SK-N-SH treated with all-trans-retinoic acid at 6 μM for 48 hours (cell line): ENCODE results near the gene DLG2.

Source experiments
- BACH2 ChIP-seq: fragments of 250-450 bp; sonication (Bioruptor Pico); IDR thresholded peaks from 2 replicates; pipeline ENCODE4 v1.9.0; 2021; ENCODE audit warnings: mild to moderate bottlenecking, borderline replicate concordance
- ISL1 ChIP-seq: fragments of 250-450 bp; sonication (Bioruptor Pico); IDR thresholded peaks from 2 replicates; pipeline ENCODE4 v2.1.2; 2022; ENCODE audit warnings: mild to moderate bottlenecking, moderate library complexity
- SNAI2 ChIP-seq: fragments of 250-450 bp; sonication (Bioruptor Pico); IDR thresholded peaks from 2 replicates; pipeline ENCODE4 v1.5.0; 2020; ENCODE audit warnings: mild to moderate bottlenecking, moderate library complexity
- TF ChIP-seq, protein P1 (sequence below): fragments of 250-450 bp; sonication (Bioruptor Pico); IDR thresholded peaks from 2 replicates; pipeline ENCODE4 v1.5.0; 2020; ENCODE audit warnings: mild to moderate bottlenecking, moderate library complexity
- TF ChIP-seq, protein P2 (sequence below): fragments of 250-450 bp; sonication (Bioruptor Pico); IDR thresholded peaks from 2 replicates; pipeline ENCODE4 v1.8.0; 2021; ENCODE audit warnings: low read depth, mild to moderate bottlenecking, moderate library complexity, borderline replicate concordance
- TF ChIP-seq, protein P3 (sequence below): fragments of 250-450 bp; sonication (Bioruptor Pico); IDR thresholded peaks from 2 replicates; pipeline ENCODE4 v1.8.0; 2020; ENCODE audit warnings: mild to moderate bottlenecking, moderate library complexity, borderline replicate concordance

DNA sequence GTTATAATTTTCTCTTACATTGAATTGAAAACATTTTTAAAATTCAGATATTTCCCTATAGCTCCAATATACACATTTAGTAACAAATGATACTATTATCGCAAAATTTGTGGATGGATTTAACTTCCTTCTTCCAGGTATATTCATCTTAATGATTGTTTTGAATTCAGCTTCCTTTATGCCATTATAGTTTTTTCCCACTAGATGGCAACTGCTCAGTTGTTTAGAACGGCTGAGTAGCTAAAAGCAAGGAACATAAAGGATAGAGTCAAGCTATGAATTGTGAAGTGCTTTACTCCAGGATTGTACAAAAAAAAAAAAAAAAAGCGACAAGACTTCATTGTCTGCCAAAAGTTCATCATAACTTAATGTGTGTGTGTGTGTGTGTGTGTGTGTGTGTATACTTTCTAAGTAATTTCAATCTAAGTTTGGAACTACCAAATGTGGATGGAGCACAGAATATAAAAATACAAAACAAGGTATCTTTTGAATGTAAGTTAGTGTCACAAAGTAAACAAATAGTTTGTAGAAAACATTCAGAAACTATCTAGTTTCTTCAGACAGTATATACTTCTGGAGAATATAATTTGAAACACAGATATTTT lies 846.4 kb downstream of the DLG2 start:
- TF ChIP-seq, protein P1, sequence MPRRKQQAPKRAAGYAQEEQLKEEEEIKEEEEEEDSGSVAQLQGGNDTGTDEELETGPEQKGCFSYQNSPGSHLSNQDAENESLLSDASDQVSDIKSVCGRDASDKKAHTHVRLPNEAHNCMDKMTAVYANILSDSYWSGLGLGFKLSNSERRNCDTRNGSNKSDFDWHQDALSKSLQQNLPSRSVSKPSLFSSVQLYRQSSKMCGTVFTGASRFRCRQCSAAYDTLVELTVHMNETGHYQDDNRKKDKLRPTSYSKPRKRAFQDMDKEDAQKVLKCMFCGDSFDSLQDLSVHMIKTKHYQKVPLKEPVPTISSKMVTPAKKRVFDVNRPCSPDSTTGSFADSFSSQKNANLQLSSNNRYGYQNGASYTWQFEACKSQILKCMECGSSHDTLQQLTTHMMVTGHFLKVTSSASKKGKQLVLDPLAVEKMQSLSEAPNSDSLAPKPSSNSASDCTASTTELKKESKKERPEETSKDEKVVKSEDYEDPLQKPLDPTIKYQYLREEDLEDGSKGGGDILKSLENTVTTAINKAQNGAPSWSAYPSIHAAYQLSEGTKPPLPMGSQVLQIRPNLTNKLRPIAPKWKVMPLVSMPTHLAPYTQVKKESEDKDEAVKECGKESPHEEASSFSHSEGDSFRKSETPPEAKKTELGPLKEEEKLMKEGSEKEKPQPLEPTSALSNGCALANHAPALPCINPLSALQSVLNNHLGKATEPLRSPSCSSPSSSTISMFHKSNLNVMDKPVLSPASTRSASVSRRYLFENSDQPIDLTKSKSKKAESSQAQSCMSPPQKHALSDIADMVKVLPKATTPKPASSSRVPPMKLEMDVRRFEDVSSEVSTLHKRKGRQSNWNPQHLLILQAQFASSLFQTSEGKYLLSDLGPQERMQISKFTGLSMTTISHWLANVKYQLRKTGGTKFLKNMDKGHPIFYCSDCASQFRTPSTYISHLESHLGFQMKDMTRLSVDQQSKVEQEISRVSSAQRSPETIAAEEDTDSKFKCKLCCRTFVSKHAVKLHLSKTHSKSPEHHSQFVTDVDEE (CRISPR knock-in tag), result no peak
- TF ChIP-seq SNAI2 (CRISPR knock-in tag), result no peak
- TF ChIP-seq, protein P2, sequence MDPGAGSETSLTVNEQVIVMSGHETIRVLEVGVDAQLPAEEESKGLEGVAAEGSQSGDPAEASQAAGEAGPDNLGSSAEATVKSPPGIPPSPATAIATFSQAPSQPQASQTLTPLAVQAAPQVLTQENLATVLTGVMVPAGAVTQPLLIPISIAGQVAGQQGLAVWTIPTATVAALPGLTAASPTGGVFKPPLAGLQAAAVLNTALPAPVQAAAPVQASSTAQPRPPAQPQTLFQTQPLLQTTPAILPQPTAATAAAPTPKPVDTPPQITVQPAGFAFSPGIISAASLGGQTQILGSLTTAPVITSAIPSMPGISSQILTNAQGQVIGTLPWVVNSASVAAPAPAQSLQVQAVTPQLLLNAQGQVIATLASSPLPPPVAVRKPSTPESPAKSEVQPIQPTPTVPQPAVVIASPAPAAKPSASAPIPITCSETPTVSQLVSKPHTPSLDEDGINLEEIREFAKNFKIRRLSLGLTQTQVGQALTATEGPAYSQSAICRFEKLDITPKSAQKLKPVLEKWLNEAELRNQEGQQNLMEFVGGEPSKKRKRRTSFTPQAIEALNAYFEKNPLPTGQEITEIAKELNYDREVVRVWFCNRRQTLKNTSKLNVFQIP (CRISPR knock-in tag), result no peak
- TF ChIP-seq ISL1 (CRISPR knock-in tag), result no peak
- TF ChIP-seq BACH2 (CRISPR knock-in tag), result no peak
- TF ChIP-seq, protein P3, sequence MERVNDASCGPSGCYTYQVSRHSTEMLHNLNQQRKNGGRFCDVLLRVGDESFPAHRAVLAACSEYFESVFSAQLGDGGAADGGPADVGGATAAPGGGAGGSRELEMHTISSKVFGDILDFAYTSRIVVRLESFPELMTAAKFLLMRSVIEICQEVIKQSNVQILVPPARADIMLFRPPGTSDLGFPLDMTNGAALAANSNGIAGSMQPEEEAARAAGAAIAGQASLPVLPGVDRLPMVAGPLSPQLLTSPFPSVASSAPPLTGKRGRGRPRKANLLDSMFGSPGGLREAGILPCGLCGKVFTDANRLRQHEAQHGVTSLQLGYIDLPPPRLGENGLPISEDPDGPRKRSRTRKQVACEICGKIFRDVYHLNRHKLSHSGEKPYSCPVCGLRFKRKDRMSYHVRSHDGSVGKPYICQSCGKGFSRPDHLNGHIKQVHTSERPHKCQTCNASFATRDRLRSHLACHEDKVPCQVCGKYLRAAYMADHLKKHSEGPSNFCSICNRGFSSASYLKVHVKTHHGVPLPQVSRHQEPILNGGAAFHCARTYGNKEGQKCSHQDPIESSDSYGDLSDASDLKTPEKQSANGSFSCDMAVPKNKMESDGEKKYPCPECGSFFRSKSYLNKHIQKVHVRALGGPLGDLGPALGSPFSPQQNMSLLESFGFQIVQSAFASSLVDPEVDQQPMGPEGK, result no peak
